OCI-LY3 (cell line): ENCODE results near the gene HOXA3.

ENCODE experiments used
- EZH2phosphoT487 ChIP-seq: fragments of 200-600 bp; shearing (Covaris generic); IDR thresholded peaks from 2 replicates; pipeline ENCODE4 v1.6.1; 2018; ENCODE audit warnings: antibody characterized with exemption, mixed run types, low read depth
- TF ChIP-seq, protein P1 (sequence below): fragments of 200-600, 300-600 bp; sonication (generic); IDR thresholded peaks from 2 replicates; pipeline ENCODE4 v1.5.1; 2014; ENCODE audit warnings: antibody characterized with exemption, low read length, low read depth

DNA sequence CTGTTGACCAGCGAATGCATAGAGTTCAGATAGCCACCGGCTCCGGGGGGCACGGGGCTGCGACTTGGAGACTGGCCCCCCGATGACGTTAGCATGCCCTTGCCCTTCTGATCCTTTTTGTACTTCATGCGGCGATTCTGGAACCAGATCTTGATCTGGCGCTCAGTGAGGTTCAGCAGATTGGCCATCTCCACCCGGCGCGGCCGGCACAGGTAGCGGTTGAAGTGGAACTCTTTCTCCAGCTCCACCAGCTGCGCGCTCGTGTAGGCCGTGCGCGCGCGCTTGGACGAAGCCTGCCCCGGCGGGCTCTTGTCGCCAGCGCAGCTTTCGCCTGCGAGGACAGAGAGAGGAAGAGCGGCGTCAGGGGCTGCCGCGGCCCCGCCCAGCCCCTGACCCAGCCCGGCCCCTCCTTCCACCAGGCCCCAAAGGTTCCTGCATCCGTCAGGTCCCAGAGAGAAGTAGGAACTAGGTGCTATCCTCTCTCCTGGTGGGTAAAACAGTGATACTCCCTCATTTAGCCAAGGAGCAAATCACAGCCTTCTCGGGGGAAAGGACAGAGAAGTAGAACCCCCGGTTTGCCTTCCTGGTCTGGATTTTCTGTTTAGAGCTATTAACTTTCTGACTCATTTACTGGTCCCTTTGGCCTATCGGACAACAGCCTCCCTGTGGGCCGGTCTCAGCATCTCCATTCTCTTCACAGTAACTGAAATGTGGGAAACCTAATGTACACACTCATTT, 43.8 kb downstream of the HOXA3 start:
- TF ChIP-seq, protein P1, sequence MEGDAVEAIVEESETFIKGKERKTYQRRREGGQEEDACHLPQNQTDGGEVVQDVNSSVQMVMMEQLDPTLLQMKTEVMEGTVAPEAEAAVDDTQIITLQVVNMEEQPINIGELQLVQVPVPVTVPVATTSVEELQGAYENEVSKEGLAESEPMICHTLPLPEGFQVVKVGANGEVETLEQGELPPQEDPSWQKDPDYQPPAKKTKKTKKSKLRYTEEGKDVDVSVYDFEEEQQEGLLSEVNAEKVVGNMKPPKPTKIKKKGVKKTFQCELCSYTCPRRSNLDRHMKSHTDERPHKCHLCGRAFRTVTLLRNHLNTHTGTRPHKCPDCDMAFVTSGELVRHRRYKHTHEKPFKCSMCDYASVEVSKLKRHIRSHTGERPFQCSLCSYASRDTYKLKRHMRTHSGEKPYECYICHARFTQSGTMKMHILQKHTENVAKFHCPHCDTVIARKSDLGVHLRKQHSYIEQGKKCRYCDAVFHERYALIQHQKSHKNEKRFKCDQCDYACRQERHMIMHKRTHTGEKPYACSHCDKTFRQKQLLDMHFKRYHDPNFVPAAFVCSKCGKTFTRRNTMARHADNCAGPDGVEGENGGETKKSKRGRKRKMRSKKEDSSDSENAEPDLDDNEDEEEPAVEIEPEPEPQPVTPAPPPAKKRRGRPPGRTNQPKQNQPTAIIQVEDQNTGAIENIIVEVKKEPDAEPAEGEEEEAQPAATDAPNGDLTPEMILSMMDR: no peak
- no peak for TF ChIP-seq EZH2phosphoT487
